SK-N-SH (cell line): ENCODE measurements around the gene ESPL1. TPM values are rescaled to one million over a fixed set of nuclear protein-coding genes. Genes with fewer than 3 reads are reported as not detected.

Experiments used
- CTCF ChIA-PET: fragments of 300-600, 350-600 bp; formaldehyde crosslinking; extraction: SDS; loops from one replicate; lab custom pipeline; 2021; lab: Yijun Ruan, JAX
- POLR2A ChIA-PET: fragments of 350-600 bp; sonication (Branson Sonifier 250); formaldehyde crosslinking; extraction: SDS; loops from one replicate; lab custom pipeline; 2020; ENCODE audit warnings: antibody characterized with exemption, inconsistent platforms; lab: Yijun Ruan, JAX
- DNase-seq: peaks from one replicate; pipeline ENCODE4 v3.0.0; 2012
- H2AFZ ChIP-seq: fragments of 200-600 bp; sonication (generic); 2 replicates; pipeline ENCODE4 v1.8.1; 2016; ENCODE audit warnings: antibody characterized with exemption, mild to moderate bottlenecking, low read depth
- H3F3A ChIP-seq: fragments of 200-600 bp; sonication (generic); replicated peaks from 2 replicates; pipeline ENCODE3; 2016; ENCODE audit warnings: antibody characterized with exemption, mild to moderate bottlenecking; ENCODE audit not compliant: insufficient read depth
- H3K27ac ChIP-seq, 2 experiments: fragments of 200-500 bp in 1 of 2; fragments of 200-600 bp in 1 of 2; sonication (Bioruptor generic) in 1 of 2; sonication (generic), shearing (Covaris generic) in 1 of 2; 2 replicates each; pipeline versions ENCODE4 v1.5.1 to v1.6.1; 2014 to 2016; ENCODE audit warnings: low read depth in 2 of 2, inconsistent platforms in 1 of 2, low read length in 1 of 2, mild to moderate bottlenecking in 1 of 2, mixed read lengths in 1 of 2
- H3K27me3 ChIP-seq: fragments of 200-600 bp; sonication (generic), shearing (Covaris generic); 2 replicates; pipeline ENCODE4 v1.6.1; 2016; ENCODE audit warnings: mixed run types; ENCODE audit not compliant: insufficient read depth
- H3K36me3 ChIP-seq, 2 experiments: fragments of 200-500 bp in 1 of 2; fragments of 200-600 bp in 1 of 2; sonication (Bioruptor generic) in 1 of 2; sonication (generic) in 1 of 2; replicated peaks in 1 of 2; 2 replicates each; pipeline versions ENCODE3 to v1.5.1; 2014 to 2016; ENCODE audit warnings: low read length in 1 of 2, mild to moderate bottlenecking in 1 of 2; ENCODE audit not compliant: insufficient read depth in 2 of 2, control insufficient read depth in 1 of 2
- H3K4me1 ChIP-seq, 2 experiments: fragments of 200-500 bp in 1 of 2; fragments of 200-600 bp in 1 of 2; sonication (Bioruptor generic) in 1 of 2; sonication (generic), shearing (Covaris generic) in 1 of 2; 2 replicates each; pipeline versions ENCODE4 v1.5.1 to v1.6.1; 2014 to 2016; ENCODE audit warnings: low read depth in 1 of 2, low read length in 1 of 2, mixed run types in 1 of 2; ENCODE audit not compliant: insufficient read depth in 2 of 2, control insufficient read depth in 1 of 2
- H3K4me2 ChIP-seq: fragments of 200-600 bp; sonication (generic), shearing (Covaris generic); 2 replicates; pipeline ENCODE4 v1.6.1; 2017; ENCODE audit warnings: mixed run types
- H3K4me3 ChIP-seq, 2 experiments: fragments of 200-500 bp in 1 of 2; fragments of 200-600 bp in 1 of 2; sonication (Bioruptor generic) in 1 of 2; sonication (generic), shearing (Covaris generic) in 1 of 2; 2 replicates each; pipeline versions ENCODE4 v1.5.1 to v1.8.1; 2014 to 2016; ENCODE audit warnings: low read depth in 2 of 2, inconsistent platforms in 1 of 2, low read length in 1 of 2, mild to moderate bottlenecking in 1 of 2, mixed read lengths in 1 of 2, moderate library complexity in 1 of 2
- H3K79me2 ChIP-seq: fragments of 200-600 bp; sonication (generic); 2 replicates; pipeline ENCODE4 v1.8.1; 2017; ENCODE audit warnings: mild to moderate bottlenecking; ENCODE audit not compliant: insufficient read depth
- H3K9ac ChIP-seq: fragments of 200-600 bp; sonication (generic); 2 replicates; pipeline ENCODE4 v1.6.1; 2017; ENCODE audit warnings: mixed run types
- H3K9me2 ChIP-seq: fragments of 200-600 bp; sonication (generic); 2 replicates; pipeline ENCODE4 v1.6.1; 2017; ENCODE audit warnings: mixed run types
- H3K9me3 ChIP-seq: fragments of 200-600 bp; sonication (generic); 2 replicates; pipeline ENCODE4 v1.6.1; 2017; ENCODE audit warnings: mixed run types, mild to moderate bottlenecking, moderate library complexity
- H4K20me1 ChIP-seq: fragments of 200-600 bp; sonication (generic); 2 replicates; pipeline ENCODE4 v1.6.1; 2017; ENCODE audit warnings: mild to moderate bottlenecking, mixed run types; ENCODE audit not compliant: insufficient read depth
- EZH2phosphoT487 ChIP-seq: fragments of 200-600 bp; sonication (generic); IDR thresholded peaks from 2 replicates; pipeline ENCODE4 v1.6.1; 2017; ENCODE audit warnings: low read depth, mixed run types, mild to moderate bottlenecking, antibody characterized with exemption, moderate library complexity, borderline replicate concordance
- FOSL2 ChIP-seq: IDR thresholded peaks from 2 replicates; pipeline ENCODE4 v1.4.0; 2012; ENCODE audit warnings: low read depth, mild to moderate bottlenecking, moderate library complexity, borderline replicate concordance
- GABPA ChIP-seq: IDR thresholded peaks from 2 replicates; pipeline ENCODE4 v1.4.0; 2012; ENCODE audit warnings: low read depth, mild to moderate bottlenecking
- GATA2 ChIP-seq: sonication (generic); formaldehyde crosslinking; IDR thresholded peaks from 2 replicates; pipeline ENCODE4 v1.5.0; 2020; ENCODE audit warnings: mild to moderate bottlenecking, missing genetic modification reagents
- MEF2A ChIP-seq: IDR thresholded peaks from 2 replicates; pipeline ENCODE4 v1.4.0; 2012; ENCODE audit warnings: low read depth, borderline replicate concordance
- PBX3 ChIP-seq: IDR thresholded peaks from 2 replicates; pipeline ENCODE4; 2012
- RAD21 ChIP-seq: IDR thresholded peaks from 2 replicates; pipeline ENCODE4 v1.6.1; 2012; ENCODE audit warnings: mild to moderate bottlenecking, low read length
- RFX5 ChIP-seq: IDR thresholded peaks from 2 replicates; pipeline ENCODE4 v1.6.1; 2012; ENCODE audit warnings: mild to moderate bottlenecking, improper control_type of control experiment, low read length
- WGBS: methylation state at CpG from one replicate; pipeline ENCODE4 v1.1.6; 2017; ENCODE audit warnings: low lambda C conversion rate; 5-methylcytosine and 5-hydroxymethylcytosine counted together
- polyA plus RNA-seq, 3 experiments: library from polyadenylated mRNA; depleted of rRNA; stranded (reverse); fragments of >200 nt; gene quantifications; 2 replicates each; pipeline ENCODE4 v1.2.3, GENCODE V29; 2012
- TF ChIP-seq, protein P1 (sequence below): fragments of 150-350 bp; IDR thresholded peaks from 2 replicates; pipeline ENCODE4 v1.6.1; 2017; ENCODE audit warnings: antibody characterized with exemption, low read length, low read depth, borderline replicate concordance

ESPL1 gene
- polyA plus RNA-seq, 1 of the 3 experiments (the other 2 are of a cell fraction), result 8.6 TPM

DNA sequence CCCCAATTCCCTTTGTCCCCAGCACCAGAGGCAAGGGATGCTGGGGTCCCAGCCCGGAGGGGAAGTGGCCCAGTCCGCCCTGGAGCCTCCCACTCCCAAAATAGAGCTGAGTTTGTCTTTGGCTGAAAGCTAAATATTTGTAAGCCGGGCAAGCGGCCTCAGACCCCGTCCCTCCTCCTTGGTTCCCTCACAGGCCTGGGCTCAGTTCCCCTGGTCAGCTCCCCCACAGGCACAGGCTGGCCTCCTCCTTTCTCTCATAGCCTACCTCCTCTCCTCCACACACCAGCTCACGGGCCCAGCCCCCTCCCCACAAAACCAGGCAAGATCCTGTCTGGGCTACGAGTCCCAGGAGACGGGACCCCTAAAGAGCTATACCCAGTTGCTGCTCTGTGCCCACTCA lies 66.7 kb downstream of the ESPL1 start:
- peaks cover 16% of the 10 kb centered on the region; the same call in 1 of the 2 replicates for H3K27me3 ChIP-seq
- H3K9me2 ChIP-seq, result no peaks in the 10 kb centered on the region
- no peak overlapping the region for H3K27ac ChIP-seq
- H3K4me3 ChIP-seq, result no peak overlapping the region
- H3K9me3 ChIP-seq, result no peaks in the 10 kb centered on the region
- 79% methylated on average over 8 of the region's 8 CpGs for WGBS
- H3F3A ChIP-seq, result no peaks in the 10 kb centered on the region
- POLR2A ChIA-PET, result interaction anchor here (0.6 to 1.2 kb wide), 2 partner anchors 10 to 14 kb away, joined by 3 read pairs; no protein-coding TSS in a partner anchor
- peaks cover 0 to 8% of the 10 kb centered on the region in 2 experiments; a peak in 1 of 4 replicates for H3K4me1 ChIP-seq
- H4K20me1 ChIP-seq, result no peaks in the 10 kb centered on the region
- H3K9ac ChIP-seq, result no peak overlapping the region
- TF ChIP-seq PBX3 (no peak), EZH2phosphoT487 (no peak), FOSL2 (no peak), GABPA (no peak)
- TF ChIP-seq, all 33 proteins: peak for 0
- CTCF ChIA-PET, result interaction anchor here (0.7 to 4.7 kb wide), 5 partner anchors 10 to 87 kb away, joined by 3 to 46 read pairs (median 3); partner anchors contain the start of gene AAAS
- H3K79me2 ChIP-seq, result no peaks in the 10 kb centered on the region
- DNase-seq, result no peak
- no peak overlapping the region for H3K4me2 ChIP-seq
- H2AFZ ChIP-seq, result no peak overlapping the region
- no peaks in the 10 kb centered on the region for H3K36me3 ChIP-seq

DNA sequence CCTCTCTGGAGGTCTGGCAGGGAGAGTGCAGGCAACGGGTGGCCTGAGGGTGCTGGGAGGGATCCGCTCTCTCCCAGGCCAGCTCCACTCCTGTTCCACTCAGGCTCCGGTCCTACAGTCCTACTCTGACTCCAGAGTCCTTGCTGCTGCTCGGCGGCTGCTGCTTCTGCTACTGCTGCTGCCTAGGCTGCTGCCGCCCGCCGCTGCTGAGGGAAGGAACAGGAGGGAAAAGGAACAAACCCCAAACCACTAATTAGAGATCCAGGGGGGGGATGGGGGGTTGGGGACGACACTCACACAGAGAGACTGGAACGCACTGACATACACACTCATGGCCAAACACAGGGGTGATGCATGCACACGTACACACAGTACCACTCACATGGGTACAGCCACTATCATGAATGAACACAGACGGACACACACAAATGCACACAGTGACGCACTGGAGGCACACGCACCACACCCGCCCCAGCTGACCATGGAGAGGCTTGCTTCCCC lies 68.1 kb downstream of the ESPL1 start, which contains the start of gene SP7:
TSS of gene SP7 (minus strand) at position 174 of the 501 bp plus-strand sequence. CDS start 708 bp downstream, outside the sequence.
- no peak within 1 kb of the TSS for H3K27ac ChIP-seq
- no peaks in the 10 kb centered on the region for H3F3A ChIP-seq
- peaks cover 16% of the 10 kb centered on the region; the same call in 1 of the 2 replicates for H3K27me3 ChIP-seq
- no peaks in the 10 kb centered on the region for H3K36me3 ChIP-seq
- peak; percentile 52 for DNase-seq
- no peaks in the 10 kb centered on the region for H3K79me2 ChIP-seq
- H3K9me2 ChIP-seq, result no peaks in the 10 kb centered on the region
- H3K9ac ChIP-seq, result no peak within 1 kb of the TSS
- no peak for TF ChIP-seq RAD21
- TF ChIP-seq, protein P1, sequence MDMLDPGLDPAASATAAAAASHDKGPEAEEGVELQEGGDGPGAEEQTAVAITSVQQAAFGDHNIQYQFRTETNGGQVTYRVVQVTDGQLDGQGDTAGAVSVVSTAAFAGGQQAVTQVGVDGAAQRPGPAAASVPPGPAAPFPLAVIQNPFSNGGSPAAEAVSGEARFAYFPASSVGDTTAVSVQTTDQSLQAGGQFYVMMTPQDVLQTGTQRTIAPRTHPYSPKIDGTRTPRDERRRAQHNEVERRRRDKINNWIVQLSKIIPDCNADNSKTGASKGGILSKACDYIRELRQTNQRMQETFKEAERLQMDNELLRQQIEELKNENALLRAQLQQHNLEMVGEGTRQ, result no peak
- no peak for TF ChIP-seq GABPA
- TF ChIP-seq MEF2A, result no peak
- no peak for TF ChIP-seq GATA2
- no peak for TF ChIP-seq RFX5
- no peak for TF ChIP-seq EZH2phosphoT487
- 82% methylated on average over 14 of the region's 15 CpGs for WGBS
- no peak within 1 kb of the TSS for H3K4me2 ChIP-seq
- no peak within 1 kb of the TSS for H2AFZ ChIP-seq
- no peaks in the 10 kb centered on the region for H4K20me1 ChIP-seq
- H3K9me3 ChIP-seq, result no peaks in the 10 kb centered on the region
- peaks cover 0 to 8% of the 10 kb centered on the region in 2 experiments; a peak in 1 of 4 replicates for H3K4me1 ChIP-seq
- H3K4me3 ChIP-seq, result no peak within 1 kb of the TSS
- ChIA-PET POLR2A (interaction anchor here (1.2 kb wide), 1 partner anchor 15 kb away, joined by 3 read pairs; no protein-coding TSS in a partner anchor), CTCF (interaction anchor here (2.5 to 4.7 kb wide), 3 partner anchors 8 to 15 kb away, joined by 8 to 46 read pairs (median 40); partner anchors contain the start of gene AAAS)
